Glomerular visceral epithelial cell (primary cell): ENCODE results near the gene MTHFSD.
A peak's percentile ranks its signal among the peaks of the same experiment; 100 is the strongest.

ENCODE experiments used
- DNase-seq: peaks from one replicate; pipeline ENCODE4 v3.0.0-alpha.2; 2016; ENCODE audit errors: extremely low spot score

MTHFSD gene

DNA sequence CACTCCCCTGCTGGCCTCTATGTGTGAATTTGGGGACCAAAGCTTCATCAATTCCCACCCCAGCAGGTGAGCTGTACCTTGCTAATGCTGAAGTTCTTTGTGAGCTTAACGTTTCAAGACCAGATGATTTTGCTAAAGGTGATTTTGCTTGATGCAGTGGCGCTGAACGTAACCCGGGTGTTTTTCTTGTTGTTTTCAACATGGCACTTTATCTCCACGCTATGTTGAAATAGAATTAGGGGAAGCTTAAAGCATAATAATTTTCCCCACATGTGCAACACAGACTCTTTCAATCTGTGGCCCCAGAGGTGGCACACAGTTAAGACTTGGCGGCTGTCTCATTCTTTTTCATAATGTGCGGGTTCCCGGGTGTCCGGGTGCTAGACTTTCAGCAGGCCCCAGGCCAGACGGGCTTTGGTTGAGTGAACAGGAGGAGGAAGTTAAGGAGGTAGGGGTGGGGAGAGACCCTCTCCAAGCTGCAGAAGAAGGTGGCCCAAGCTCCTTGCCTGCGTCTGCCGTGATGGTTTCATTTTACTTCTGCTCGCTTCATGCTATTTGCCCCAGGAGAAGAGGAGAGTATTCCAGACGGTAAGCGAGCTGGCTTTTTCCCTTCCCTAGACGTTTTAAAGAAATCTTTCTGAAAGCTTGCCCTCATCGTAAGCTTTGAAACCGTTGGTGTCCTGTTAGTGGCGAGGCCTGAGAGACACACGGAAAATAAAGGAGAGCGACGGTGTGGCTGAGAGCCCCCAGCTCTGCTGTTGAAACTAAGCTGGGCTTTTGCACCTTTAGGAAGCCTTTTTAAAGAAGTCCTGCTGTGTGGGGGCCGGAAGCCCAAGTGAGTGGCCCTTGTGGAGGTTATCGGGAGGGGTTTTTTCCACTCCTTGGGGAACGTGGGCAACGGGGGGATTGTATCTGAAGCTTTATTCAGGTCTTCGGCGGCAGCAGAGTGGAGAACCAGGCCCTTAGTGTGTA, 15.8 kb upstream of the MTHFSD start:
- DNase-seq = peak; percentile 44

DNA sequence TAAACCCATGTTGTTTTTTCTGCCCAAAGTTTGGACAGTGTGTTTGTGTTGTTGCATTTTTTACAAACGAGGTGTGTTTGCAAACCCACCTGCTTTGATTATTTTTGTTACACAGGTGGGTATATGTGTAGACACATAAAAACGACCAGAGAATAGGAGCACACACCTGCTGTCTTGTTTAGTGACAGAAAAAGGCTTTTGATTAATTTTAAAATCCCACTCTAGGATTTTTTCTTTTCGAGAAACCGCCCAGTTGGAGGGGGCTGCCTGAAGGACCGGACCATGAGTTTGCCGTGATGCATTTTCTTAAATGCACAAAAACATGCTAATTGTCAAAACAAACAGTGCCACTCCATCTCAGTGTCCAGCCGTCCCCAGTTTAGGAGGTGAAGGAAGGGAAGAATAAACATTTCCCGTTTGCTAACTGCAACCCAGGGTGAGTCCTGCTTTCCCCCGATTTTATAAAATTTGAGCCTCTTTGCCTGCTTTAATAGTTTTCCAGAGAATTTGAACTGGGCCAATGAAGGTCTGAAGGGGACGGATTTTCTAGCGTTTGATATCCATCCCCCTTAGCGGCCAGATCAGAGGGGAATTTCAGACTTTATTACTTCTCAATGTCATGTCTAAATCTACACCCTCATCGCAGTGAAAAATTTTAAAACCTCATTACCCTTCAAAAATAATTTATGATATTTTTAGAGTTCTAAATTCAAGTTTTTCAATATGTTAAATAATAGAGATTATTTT, 14.8 kb upstream of the MTHFSD start:
- no peak for DNase-seq

DNA sequence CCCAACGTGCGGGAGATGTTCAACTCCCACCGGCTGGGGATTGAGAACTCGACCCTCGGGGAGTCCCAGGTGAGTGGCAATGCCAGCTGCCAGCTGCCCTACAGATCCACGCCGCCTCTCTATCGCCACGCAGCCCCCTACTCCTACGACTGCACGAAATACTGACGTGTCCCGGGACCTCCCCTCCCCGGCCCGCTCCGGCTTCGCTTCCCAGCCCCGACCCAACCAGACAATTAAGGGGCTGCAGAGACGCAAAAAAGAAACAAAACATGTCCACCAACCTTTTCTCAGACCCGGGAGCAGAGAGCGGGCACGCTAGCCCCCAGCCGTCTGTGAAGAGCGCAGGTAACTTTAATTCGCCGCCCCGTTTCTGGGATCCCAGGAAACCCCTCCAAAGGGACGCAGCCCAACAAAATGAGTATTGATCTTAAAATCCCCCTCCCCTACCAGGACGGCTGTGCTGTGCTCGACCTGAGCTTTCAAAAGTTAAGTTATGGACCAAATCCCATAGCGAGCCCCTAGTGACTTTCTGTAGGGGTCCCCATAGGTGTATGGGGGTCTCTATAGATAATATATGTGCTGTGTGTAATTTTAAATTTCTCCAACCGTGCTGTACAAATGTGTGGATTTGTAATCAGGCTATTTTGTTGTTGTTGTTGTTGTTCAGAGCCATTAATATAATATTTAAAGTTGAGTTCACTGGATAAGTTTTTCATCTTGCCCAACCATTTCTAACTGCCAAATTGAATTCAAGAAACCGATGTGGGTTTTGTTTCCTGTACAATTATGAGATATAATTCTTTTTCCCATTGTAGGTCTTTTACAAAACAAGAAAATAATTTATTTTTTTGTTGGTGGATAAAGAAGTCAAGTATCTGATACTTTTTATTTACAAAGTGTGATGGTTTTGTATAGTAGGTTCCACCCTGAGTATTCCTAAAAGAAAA, 13.9 kb upstream of the MTHFSD start:
- no peak for DNase-seq

DNA sequence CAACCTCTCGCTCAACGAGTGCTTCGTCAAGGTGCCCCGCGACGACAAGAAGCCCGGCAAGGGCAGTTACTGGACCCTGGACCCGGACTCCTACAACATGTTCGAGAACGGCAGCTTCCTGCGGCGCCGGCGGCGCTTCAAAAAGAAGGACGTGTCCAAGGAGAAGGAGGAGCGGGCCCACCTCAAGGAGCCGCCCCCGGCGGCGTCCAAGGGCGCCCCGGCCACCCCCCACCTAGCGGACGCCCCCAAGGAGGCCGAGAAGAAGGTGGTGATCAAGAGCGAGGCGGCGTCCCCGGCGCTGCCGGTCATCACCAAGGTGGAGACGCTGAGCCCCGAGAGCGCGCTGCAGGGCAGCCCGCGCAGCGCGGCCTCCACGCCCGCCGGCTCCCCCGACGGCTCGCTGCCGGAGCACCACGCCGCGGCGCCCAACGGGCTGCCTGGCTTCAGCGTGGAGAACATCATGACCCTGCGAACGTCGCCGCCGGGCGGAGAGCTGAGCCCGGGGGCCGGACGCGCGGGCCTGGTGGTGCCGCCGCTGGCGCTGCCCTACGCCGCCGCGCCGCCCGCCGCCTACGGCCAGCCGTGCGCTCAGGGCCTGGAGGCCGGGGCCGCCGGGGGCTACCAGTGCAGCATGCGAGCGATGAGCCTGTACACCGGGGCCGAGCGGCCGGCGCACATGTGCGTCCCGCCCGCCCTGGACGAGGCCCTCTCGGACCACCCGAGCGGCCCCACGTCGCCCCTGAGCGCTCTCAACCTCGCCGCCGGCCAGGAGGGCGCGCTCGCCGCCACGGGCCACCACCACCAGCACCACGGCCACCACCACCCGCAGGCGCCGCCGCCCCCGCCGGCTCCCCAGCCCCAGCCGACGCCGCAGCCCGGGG, 12.9 kb upstream of the MTHFSD start:
- DNase-seq = peak; percentile 56

DNA sequence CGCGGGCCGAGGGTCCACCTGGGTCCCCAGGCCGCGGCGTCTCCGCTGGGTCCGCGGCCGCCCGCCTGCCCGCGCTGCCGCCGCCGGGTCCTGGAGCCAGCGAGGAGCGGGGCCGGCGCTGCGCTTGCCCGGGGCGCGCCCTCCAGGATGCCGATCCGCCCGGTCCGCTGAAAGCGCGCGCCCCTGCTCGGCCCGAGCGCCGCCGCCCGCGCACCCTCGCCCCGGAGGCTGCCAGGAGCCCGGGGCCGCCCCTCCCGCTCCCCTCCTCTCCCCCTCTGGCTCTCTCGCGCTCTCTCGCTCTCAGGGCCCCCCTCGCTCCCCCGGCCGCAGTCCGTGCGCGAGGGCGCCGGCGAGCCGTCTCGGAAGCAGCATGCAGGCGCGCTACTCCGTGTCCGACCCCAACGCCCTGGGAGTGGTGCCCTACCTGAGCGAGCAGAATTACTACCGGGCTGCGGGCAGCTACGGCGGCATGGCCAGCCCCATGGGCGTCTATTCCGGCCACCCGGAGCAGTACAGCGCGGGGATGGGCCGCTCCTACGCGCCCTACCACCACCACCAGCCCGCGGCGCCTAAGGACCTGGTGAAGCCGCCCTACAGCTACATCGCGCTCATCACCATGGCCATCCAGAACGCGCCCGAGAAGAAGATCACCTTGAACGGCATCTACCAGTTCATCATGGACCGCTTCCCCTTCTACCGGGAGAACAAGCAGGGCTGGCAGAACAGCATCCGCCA, 12.1 kb upstream of the MTHFSD start:
- peak; percentile 58 for DNase-seq

DNA sequence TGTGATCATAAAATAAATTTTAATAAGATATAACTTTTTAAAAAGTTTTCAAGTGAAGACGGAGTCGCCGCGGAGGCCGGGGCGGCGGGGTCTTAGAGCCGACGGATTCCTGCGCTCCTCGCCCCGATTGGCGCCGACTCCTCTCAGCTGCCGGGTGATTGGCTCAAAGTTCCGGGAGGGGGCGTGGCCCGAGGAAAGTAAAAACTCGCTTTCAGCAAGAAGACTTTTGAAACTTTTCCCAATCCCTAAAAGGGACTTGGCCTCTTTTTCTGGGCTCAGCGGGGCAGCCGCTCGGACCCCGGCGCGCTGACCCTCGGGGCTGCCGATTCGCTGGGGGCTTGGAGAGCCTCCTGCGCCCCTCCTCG, 11.5 kb upstream of the MTHFSD start, which contains the start of gene FOXC2:
Gene FOXC2 (plus strand): TSS at position 229 of the 365 bp plus-strand sequence. CDS start 507 bp downstream, outside the sequence.
- DNase-seq = peak; percentile 90

DNA sequence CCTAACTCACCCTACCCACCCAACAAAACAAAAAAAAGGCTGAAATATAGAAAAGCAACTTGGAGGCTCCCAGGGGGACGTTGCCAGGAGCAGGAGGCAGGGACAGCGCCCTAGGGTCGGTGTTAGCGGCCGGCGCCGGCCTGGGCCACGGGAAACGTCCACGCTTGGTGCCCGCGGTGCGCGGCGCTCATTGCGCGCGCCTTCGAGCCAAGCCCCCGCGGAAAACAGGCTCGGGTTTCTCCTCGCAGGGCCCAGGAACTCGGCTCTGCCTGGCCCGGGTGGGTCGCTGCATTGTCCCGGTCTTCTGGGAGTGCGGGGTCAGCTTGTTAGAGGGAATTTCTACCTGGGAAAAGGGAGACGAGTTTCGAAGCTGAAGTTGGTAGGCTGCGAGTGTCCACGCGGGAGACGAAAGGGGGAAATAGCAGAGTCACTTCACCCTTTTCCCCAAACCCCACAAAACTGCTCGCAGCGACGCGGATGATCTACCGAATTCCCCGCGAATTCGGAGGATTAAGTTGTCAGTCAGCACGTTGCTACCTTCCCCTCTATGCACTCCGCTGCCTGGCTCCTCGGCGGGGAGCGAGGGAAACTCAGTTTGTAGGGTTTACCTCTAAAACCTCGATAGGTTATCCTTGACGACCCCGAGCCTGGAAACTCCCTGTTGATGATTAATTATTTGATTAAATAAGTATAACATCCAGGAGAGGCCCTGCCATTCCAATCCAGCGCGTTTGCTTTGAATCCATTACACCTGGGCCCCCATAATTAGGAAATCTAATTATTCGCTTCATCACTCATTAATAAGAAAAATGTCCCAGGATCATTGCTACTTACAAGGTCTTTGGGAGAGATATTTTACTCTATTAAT, 10.8 kb upstream of the MTHFSD start:
- no peak for DNase-seq

DNA sequence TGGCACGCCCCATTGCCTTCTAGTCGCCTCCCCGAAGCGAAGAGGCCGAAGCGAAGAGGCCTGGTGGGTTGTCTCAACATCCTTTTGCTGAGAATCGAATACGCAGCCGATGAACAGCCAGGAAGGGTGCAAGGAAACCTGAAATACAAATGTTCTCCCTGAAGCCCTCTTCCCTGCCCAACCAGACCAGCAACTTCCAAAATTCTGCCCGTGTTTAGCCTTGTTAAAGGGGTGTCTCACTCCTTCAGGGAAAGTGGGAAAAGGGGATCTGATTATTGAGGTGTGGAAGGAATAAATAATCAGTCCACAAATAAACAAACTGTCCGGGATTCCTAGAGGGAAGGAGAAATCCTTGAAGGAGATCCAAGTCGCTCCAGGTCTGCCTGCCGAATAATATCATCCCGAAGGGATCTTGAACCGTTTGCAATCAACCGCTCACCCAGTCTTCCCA, 10.2 kb upstream of the MTHFSD start:
- no peak for DNase-seq

DNA sequence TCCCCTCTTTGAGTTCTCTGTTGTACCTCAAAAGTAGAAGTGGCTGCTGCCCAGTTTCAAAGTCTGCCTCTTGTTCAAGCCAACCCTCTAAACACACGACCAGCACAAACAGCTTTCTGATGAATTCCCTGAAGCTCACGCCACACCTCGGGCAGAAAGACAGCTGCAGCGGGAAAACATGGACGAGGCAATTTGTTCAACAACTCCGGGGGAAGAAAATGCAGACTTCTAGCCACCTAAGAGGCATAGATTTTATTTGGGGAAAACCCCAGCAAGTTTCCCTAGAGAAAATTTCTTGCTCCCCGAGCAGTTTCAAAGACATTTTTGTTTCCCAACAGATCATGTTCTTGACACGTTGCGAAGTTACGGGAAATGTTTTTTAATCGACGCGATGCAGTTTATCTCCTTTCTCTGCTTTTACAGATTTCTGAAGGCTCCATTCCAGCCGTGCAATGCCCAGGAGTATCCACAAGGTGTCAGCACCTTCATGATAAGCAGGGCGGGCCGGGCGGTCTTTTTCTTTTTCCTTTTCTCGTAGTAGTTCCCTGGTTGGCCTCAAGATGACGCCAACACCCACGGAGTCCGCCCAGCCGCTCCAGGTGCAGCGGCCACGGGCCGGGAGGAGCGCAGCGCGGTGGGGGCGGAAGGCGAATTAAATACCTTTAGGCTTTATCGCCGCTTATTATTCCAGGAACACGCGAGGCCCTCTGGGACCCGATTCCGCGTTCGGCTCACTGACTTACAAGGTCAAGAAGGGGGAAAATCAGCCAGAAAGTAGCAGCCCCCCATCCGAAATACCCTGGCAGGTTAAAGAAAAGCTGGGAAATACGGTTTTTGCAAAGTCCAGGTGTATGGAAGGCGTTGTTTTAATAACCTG, 8.7 kb upstream of the MTHFSD start:
- DNase-seq = peak; percentile 91

DNA sequence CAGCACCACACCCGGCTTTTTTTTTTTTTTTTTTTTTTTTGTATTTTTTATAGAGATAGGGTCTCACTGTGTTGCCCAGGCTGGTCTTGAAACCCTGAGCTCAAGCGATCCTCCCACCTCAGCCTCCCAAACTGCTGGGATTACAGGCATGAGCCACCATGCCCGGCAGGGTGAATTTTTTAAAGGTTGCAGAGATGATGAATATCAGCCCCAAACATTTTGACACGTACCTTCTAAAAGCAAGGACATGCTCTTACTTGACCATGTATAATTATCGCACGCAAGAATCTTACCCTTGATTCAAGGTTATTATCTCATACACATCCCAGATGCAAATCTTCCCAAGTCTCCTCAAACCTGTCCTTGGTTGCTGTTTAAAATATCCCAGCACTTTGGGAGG, 7.3 kb upstream of the MTHFSD start:
- no peak for DNase-seq

DNA sequence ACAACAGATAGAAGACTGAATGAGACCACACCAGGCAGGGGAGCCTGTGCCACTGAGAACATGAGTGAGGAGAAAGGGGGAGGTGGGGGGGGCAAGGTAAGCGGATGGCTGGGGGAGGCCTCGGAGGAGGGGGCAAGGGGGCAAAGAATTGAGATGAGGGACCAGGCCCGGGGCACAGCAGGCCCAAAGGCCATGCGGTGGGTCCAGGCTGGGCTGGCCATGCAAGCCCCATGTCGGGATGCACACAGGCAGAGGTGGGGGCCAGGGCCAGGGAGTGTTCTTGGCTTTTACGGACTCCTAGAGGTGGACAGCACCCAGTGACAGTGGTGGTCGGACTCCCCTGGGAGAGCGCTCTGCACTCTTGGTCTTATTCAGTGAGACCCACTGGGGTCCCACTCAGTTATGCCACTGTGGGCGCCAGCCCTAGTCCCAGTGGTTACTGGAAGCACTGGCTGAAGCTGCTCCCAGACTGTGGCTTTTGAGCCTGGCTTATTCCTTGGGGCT, 4.8 kb upstream of the MTHFSD start:
- no peak for DNase-seq

DNA sequence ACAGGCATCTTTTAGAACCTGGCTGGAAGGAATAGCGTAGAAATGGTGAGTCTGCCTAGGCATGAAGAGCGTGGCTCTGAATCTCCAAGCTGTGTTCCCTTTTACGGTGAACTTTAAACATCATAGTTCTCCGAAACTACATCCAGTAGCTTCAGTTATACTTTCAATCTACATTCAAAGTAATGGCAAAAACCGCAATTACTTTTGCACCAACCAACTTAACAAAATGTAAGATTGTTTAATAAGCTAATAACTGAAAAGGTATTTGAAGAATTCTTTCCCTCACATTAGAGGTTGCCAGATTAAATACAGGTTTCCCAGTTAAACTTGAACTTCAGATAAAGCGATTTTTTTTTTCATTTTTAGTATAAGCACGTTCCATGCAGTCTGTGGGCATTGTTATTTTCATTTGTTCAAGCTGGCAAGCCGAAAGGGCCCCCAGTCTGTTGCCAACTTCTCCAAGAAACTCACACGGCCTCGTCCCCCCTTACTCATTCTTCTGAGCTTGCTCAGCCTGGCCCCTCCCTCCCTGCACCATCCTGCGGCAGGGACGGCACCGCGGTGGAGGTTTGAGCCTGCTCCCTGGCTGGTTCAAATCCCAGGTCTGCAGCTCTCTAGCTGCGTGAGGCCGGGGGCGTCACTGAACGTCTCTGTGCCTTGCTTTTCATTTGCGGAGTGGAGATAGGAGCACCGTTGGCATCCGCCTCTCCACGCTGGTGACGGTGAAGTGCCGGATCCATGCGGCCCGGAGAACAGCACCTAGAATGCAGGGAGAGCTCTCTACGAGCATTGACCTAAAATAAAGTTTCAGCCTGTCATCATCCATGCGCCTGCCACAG, 3.5 kb upstream of the MTHFSD start:
- DNase-seq = no peak

DNA sequence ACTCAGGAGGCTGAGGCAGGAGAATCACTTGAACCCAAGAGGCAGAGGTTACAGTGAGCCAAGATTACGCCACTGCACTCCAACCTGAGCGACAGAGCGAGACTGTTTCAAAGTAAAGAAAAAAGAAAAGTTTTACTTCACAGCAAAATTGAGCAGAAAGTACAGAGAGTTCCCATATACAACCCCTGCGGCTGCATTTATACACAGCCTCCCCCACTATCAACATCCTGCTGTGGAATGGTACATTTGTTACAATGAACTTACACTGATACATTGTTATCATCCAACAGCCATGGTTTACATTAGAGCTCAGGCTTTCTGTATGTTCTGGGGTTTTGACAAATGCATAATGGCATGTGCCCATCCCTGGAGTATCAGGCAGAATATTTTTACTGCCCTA, 2.6 kb upstream of the MTHFSD start:
- DNase-seq = no peak

DNA sequence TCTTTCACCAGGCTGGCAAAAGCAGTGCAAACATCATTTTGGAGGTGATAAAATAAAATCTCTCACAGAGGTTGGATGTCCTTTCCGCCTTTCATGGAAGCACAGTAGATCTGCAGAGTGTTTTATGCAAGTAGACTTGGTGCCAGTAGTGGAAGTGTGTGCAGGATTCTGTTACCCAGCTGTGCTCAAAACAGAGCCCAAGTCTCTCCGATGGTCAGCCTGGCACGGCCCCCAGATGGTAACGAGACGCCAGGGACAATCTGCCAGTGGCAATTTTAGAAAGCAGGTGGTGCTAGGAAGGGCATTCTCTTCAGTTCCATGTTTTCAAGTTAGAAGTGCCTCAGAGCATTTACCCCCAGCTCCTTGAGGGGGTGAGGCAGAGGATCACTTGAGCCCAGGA, 1.5 kb upstream of the MTHFSD start:
- no peak for DNase-seq

DNA sequence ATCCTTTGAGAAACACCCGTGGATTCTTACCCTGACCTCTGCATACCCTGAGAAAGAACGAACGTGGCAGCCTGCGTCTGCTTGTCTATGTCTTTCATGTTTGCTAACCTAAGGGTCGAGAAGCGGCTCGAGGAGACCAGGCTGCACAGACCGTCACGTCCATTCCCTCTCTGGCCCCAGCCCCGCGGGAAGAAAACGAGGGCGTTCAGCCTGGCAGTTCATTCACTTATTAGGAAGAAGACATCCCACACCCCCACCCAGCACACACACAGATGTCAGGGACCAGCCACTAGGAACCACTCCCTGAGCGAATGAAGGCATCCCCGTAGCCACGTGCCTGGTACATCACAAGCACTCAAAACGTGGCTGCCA, 655 bp upstream of the MTHFSD start:
- DNase-seq = no peak

DNA sequence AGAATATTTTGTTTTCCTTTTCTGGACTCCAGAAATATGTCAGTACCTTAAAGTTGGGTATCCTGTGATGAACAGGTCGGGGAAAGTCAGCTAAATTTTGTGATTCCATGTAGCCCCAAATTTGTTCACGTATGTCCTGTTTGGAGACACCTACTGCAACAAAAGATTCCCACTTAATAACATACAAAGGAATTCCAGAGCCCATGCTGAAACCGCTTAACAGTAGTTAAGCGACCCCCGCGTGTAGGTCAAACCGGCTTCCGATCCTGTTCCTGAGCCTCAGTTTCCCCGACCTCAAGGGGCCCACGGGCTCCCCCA, 477 bp downstream of the MTHFSD start:
- DNase-seq = no peak

DNA sequence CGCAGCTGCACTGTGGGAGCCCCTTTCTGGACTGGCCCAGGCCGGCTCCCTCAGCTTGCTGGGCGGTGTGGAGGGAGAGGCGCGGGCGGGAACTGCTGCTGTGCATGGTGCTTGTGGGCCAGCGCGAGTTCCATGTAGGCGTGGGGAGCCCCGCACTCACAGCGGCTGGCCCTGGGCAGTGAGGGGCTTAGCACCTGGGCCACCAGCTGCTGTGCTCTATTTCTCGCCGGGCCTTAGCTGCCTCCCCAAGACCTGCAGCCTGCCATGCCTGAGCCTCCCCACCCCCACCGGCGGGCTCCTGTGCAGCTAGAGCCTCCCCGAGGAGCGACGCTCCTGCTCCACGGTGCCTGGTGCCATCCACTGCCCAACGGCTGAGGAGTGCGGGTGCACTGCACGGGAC, 1.7 kb downstream of the MTHFSD start:
- DNase-seq = no peak
